Epithelial cell of umbilical artery (primary cell): ENCODE measurements around the gene ZBTB11. TPM values are rescaled to one million over a fixed set of nuclear protein-coding genes. Genes with fewer than 3 reads are reported as not detected.

Experiments
- total RNA-seq: library from RNA; depleted of rRNA; stranded (reverse); fragments of >200 nt; gene quantifications from 2 replicates; pipeline ENCODE4 v1.2.3, GENCODE V29; 2014

The ZBTB11 gene, protein sequence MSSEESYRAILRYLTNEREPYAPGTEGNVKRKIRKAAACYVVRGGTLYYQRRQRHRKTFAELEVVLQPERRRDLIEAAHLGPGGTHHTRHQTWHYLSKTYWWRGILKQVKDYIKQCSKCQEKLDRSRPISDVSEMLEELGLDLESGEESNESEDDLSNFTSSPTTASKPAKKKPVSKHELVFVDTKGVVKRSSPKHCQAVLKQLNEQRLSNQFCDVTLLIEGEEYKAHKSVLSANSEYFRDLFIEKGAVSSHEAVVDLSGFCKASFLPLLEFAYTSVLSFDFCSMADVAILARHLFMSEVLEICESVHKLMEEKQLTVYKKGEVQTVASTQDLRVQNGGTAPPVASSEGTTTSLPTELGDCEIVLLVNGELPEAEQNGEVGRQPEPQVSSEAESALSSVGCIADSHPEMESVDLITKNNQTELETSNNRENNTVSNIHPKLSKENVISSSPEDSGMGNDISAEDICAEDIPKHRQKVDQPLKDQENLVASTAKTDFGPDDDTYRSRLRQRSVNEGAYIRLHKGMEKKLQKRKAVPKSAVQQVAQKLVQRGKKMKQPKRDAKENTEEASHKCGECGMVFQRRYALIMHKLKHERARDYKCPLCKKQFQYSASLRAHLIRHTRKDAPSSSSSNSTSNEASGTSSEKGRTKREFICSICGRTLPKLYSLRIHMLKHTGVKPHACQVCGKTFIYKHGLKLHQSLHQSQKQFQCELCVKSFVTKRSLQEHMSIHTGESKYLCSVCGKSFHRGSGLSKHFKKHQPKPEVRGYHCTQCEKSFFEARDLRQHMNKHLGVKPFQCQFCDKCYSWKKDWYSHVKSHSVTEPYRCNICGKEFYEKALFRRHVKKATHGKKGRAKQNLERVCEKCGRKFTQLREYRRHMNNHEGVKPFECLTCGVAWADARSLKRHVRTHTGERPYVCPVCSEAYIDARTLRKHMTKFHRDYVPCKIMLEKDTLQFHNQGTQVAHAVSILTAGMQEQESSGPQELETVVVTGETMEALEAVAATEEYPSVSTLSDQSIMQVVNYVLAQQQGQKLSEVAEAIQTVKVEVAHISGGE
- 18.8 and 29.2 TPM in 2 replicates for total RNA-seq

DNA sequence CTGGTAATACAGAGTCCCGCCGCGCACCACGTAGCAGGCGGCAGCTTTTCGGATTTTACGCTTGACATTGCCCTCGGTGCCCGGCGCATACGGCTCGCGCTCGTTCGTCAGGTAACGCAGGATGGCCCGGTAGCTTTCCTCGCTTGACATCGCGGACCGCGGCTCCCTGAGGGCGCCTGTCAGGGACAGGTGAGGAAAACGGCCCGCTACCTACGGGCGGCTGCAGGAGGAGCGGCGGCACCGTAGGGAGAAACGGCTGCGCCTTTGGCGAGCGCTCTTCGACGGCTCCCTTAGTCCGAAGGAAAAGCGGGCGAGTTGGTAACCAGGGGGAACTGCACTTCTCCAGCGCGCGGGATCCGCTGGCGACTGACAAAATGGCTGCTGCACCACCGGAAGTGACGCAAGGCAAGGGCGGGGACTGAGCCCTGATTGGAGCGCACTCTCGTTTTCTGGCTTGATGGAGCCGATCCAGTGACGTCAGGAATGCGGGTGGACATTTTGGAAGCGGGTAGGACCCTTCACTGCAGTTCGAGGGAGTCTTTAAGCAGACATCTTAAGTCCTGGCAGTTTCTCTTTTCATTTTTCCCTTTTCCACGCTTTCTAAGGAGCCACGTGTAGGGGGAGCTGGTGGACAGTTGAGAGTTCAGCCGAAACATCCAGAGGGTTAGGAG is at the start of gene ZBTB11:
ZBTB11 (minus strand) TSS at position 368 of the 671 bp plus-strand sequence; CDS start at position 150, 218 bp downstream.

DNA sequence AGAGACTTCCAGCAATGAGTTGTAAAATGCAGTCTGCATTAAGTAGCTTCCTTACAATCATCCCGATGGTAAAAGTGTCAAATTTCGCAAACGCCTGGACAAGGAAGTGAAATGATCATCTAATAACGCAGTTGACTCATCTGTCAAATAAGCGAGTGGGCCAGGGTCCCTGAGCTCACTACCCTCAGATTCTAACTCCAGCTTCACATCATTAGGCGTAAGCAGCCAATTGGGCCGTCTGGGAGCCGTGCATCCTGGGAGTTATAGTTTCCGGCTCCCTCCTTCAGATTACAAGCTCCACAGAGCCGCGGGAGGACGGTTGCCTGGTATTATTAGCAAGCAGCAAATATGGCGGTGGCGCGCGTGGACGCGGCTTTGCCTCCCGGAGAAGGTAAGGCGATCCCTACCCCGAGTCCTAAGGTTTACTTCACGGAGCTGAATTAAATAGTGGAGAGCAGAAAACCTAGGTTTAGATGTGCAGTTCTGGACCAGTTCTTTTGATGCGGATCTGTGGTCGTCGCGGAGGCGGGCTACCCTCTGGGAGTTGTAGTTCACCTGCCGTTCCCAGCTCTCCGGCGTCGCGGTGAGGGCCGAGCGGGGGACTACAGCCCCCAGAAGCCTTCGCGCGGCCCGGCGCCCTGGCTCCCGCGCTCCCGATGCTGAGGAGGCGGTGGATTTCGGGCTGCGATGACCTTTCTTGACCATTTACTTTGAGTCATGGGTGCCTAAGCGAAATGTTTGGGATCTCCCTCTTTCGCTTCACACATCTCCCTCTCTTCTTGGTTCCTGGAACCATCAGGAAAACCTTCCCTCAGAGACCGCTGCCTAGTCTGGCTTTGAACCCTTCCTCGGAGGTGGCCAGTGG is 47.6 kb upstream of the ZBTB11 start, which contains the start of gene CEP97:
CEP97 (plus strand) TSS at position 286 of the 865 bp plus-strand sequence; CDS start at position 349, 63 bp downstream.

Other genes with a start within 250 kb of the ZBTB11 start
- gene SENP7, start 163.9 kb downstream of the ZBTB11 start, total RNA-seq = 10.4 and 13.7 TPM in 2 replicates
- 52.7 and 65.3 TPM in 2 replicates for gene TRMT10C, start 115.3 kb downstream of the ZBTB11 start, total RNA-seq
- 94.2 and 111 TPM in 2 replicates for gene PCNP, start 103.0 kb downstream of the ZBTB11 start, total RNA-seq
- gene RPL24, start 9.6 kb upstream of the ZBTB11 start, total RNA-seq = 1,606 and 2,723 TPM in 2 replicates
- 10.4 and 17.8 TPM in 2 replicates for gene CEP97, start 47.5 kb upstream of the ZBTB11 start, total RNA-seq
- gene NXPE3, start 102.1 kb upstream of the ZBTB11 start, total RNA-seq = 7.1 and 18.4 TPM in 2 replicates
- 7.6 and 14.0 TPM in 2 replicates for gene NFKBIZ, start 172.4 kb upstream of the ZBTB11 start, total RNA-seq